Panc1 (cell line): ENCODE measurements around the gene DDX25. TPM values are rescaled to one million over a fixed set of nuclear protein-coding genes. Genes with fewer than 3 reads are reported as not detected.

ENCODE experiments used
- ATAC-seq: fragments of 200-7000 bp; cut with Tn5 transposase; 2 replicates; pipeline ENCODE4 v1.9.1; 2020; ENCODE audit warnings: mild to moderate bottlenecking, moderate library complexity
- BruUV-seq: library from RNA; stranded (reverse); fragments of 400-500 nt; replicated peaks from 2 replicates; lab custom pipeline; 2021; lab: Mats Ljungman, UMichigan
- CTCF ChIA-PET: fragments of 300-600 bp; sonication (Branson Sonifier 250); formaldehyde crosslinking; loops from one replicate; lab custom pipeline; 2022; ENCODE audit warnings: antibody characterized with exemption; lab: Charles Lee
- POLR2A ChIA-PET: fragments of 300-600 bp; sonication (Branson Sonifier 250); formaldehyde crosslinking; loops from one replicate; lab custom pipeline; 2022; ENCODE audit warnings: antibody characterized with exemption; lab: Charles Lee
- DNase-seq: peaks from one replicate; pipeline ENCODE4 v3.0.0-alpha.2; 2010; ENCODE audit warnings: low read depth, low spot score
- H3K27ac ChIP-seq: 2 replicates; pipeline ENCODE4 v1.5.1; 2011; ENCODE audit warnings: mild to moderate bottlenecking, low read length, inconsistent platforms
- H3K27me3 ChIP-seq: fragments of 200-500 bp; sonication (Bioruptor generic); 2 replicates; pipeline ENCODE4 v1.6.0; 2014; ENCODE audit warnings: low read length, inconsistent platforms; ENCODE audit not compliant: control insufficient read depth, insufficient read depth
- H3K36me3 ChIP-seq: fragments of 200-500 bp; sonication (Bioruptor generic); 2 replicates; pipeline ENCODE4 v1.5.1; 2014; ENCODE audit warnings: inconsistent platforms, mild to moderate bottlenecking, low read length, moderate library complexity; ENCODE audit not compliant: control insufficient read depth, insufficient read depth
- H3K4me1 ChIP-seq: 2 replicates; pipeline ENCODE4 v1.5.1; 2011; ENCODE audit warnings: inconsistent platforms, mild to moderate bottlenecking, low read length, moderate library complexity; ENCODE audit not compliant: control insufficient read depth, insufficient read depth
- H3K4me3 ChIP-seq, 2 experiments: 2 replicates each; pipeline ENCODE4 v1.5.1; 2011 to 2012; ENCODE audit warnings: low read depth in 2 of 2, low read length in 2 of 2, mild to moderate bottlenecking in 2 of 2, inconsistent platforms in 1 of 2, moderate library complexity in 1 of 2
- H3K9me3 ChIP-seq: fragments of 200-500 bp; sonication (Bioruptor generic); 2 replicates; pipeline ENCODE4 v1.5.1; 2014; ENCODE audit warnings: low read depth, mild to moderate bottlenecking, inconsistent platforms, low read length, moderate library complexity; ENCODE audit not compliant: control insufficient read depth, insufficient read depth
- POLR2AphosphoS5 ChIP-seq: IDR thresholded peaks from 2 replicates; pipeline ENCODE4 v1.6.1; 2012; ENCODE audit warnings: mild to moderate bottlenecking, low read depth, low read length, moderate library complexity
- SIN3A ChIP-seq: IDR thresholded peaks from 2 replicates; pipeline ENCODE4 v1.6.1; 2012; ENCODE audit warnings: low read depth, mild to moderate bottlenecking, low read length, moderate library complexity, borderline replicate concordance; ENCODE audit not compliant: insufficient read depth
- TCF7L2 ChIP-seq: IDR thresholded peaks from 2 replicates; pipeline ENCODE4 v1.6.1; 2011; ENCODE audit warnings: mild to moderate bottlenecking, low read depth, low read length, inconsistent platforms
- in situ Hi-C: cut with HindIII; loops from 2 replicates; pipeline ENCODE4 v1.10.0; 2016; ENCODE audit warnings: low sequenced_read_pairs, low pct_unique_long_range_greater_than_20kb
- intact Hi-C: fragments of 100-400 bp; cut with micrococcal nuclease; formaldehyde crosslinking; loops from one replicate; pipeline ENCODE4 v1.10.0; 2022; ENCODE audit not compliant: unreplicated experiment
- total RNA-seq: library from RNA; stranded (reverse); gene quantifications from one replicate; pipeline ENCODE4 v1.2.1, GENCODE V29; 2021; ENCODE audit not compliant: unreplicated experiment
- TF ChIP-seq, protein P1 (sequence below), 2 experiments: IDR thresholded peaks; 2 replicates each; pipeline ENCODE4 v1.6.1; 2011 to 2012; ENCODE audit warnings: low read depth in 2 of 2, control low read depth in 1 of 2, low read length in 1 of 2, mild to moderate bottlenecking in 1 of 2, moderate library complexity in 1 of 2; ENCODE audit not compliant: insufficient read depth in 1 of 2
- TF ChIP-seq, protein P2 (sequence below): fragments of 450-650 bp; IDR thresholded peaks from 2 replicates; pipeline ENCODE4 v1.5.1; 2017; ENCODE audit warnings: mild to moderate bottlenecking

DDX25 gene
- total RNA-seq, 1 experiment from 2014 or later, result 0.15 TPM

DNA sequence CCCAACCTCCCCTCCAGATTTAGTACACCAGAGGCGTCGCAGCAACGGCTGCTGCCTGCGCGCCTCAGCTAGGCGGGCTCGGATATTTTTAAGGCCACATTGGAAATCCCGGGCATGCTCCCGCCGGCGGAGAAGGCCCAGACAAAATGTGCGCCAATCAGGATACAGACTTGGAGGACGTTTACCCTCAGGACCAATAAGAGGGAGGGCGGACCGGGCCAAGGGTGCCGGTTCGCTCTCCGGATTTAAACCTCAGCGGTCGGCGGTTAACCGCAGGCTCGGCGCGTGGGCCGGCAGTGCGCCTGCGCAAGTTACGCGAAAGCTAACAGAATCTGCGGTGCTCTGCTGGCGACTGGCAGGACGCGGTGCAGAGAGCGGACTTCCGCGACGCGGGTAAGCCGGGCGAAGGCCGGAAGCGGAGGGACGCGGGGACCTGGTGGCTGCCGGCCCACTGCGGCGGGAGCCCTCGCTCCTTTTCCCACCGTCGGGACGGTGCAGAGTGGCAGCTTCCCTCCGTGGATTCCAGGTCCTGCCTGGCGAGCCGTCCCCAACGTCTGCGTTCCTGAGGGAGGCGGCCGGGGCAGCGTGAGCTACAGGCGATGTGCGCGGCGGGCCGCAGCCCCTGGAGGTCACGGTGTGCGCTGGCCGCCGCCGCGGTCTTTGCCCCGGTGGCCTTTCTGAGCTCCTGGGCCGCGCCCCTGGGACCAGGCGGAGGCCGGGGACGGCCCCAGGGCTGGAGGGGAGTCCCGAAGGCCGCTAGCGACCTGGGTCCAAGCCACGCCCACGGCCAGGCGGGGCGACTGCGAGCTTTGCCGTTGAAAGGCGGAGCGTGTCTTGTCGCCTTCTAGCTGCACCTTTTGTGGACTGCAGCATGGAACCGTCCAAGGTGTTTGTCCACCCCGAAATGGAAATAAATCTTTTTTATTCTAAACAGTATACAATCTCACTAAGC is 16.7 kb upstream of the DDX25 start, which contains the start of gene HYLS1:
HYLS1 (plus strand) TSS at position 296 of the 952 bp plus-strand sequence. CDS start 11,701 bp downstream, outside the sequence.
- Histone ChIP-seq H3K4me3 (peak within 1 kb of the TSS; percentile 66 to 91), H3K36me3 (peaks cover 15% of the 10 kb centered on the region), H3K4me1 (peaks cover 35% of the 10 kb centered on the region), H3K27ac (peak within 1 kb of the TSS; percentile 96), H3K27me3 (no peaks in the 10 kb centered on the region), H3K9me3 (no peaks in the 10 kb centered on the region)
- ChIA-PET POLR2A (interaction anchor here (0.6 to 1.2 kb wide), 13 partner anchors 8 to 1441 kb away, joined by 3 to 11 read pairs (median 4); partner anchors contain the start of gene PUS3), CTCF (interaction anchor here (0.6 to 0.7 kb wide), 3 partner anchors 40 to 982 kb away, joined by 3 to 9 read pairs (median 4); no protein-coding TSS in a partner anchor)
- TF ChIP-seq SIN3A (0 out of 2 replicates have a peak, but pooled peaks have one; percentile 19), TCF7L2 (peak; percentile 62; the same call in 1 of the 2 replicates), POLR2AphosphoS5 (peak; percentile 95)
- TF ChIP-seq, protein P1, sequence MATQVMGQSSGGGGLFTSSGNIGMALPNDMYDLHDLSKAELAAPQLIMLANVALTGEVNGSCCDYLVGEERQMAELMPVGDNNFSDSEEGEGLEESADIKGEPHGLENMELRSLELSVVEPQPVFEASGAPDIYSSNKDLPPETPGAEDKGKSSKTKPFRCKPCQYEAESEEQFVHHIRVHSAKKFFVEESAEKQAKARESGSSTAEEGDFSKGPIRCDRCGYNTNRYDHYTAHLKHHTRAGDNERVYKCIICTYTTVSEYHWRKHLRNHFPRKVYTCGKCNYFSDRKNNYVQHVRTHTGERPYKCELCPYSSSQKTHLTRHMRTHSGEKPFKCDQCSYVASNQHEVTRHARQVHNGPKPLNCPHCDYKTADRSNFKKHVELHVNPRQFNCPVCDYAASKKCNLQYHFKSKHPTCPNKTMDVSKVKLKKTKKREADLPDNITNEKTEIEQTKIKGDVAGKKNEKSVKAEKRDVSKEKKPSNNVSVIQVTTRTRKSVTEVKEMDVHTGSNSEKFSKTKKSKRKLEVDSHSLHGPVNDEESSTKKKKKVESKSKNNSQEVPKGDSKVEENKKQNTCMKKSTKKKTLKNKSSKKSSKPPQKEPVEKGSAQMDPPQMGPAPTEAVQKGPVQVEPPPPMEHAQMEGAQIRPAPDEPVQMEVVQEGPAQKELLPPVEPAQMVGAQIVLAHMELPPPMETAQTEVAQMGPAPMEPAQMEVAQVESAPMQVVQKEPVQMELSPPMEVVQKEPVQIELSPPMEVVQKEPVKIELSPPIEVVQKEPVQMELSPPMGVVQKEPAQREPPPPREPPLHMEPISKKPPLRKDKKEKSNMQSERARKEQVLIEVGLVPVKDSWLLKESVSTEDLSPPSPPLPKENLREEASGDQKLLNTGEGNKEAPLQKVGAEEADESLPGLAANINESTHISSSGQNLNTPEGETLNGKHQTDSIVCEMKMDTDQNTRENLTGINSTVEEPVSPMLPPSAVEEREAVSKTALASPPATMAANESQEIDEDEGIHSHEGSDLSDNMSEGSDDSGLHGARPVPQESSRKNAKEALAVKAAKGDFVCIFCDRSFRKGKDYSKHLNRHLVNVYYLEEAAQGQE (IDR thresholded peaks at IDR 0.05; ENCODE audit: insufficient read depth in 1 of 2, low read depth in 2 of 2, low read length in 1 of 2), result no peak; a peak in 2 of 4 replicates
- TF ChIP-seq, protein P2, sequence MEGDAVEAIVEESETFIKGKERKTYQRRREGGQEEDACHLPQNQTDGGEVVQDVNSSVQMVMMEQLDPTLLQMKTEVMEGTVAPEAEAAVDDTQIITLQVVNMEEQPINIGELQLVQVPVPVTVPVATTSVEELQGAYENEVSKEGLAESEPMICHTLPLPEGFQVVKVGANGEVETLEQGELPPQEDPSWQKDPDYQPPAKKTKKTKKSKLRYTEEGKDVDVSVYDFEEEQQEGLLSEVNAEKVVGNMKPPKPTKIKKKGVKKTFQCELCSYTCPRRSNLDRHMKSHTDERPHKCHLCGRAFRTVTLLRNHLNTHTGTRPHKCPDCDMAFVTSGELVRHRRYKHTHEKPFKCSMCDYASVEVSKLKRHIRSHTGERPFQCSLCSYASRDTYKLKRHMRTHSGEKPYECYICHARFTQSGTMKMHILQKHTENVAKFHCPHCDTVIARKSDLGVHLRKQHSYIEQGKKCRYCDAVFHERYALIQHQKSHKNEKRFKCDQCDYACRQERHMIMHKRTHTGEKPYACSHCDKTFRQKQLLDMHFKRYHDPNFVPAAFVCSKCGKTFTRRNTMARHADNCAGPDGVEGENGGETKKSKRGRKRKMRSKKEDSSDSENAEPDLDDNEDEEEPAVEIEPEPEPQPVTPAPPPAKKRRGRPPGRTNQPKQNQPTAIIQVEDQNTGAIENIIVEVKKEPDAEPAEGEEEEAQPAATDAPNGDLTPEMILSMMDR, result peak; percentile 59
- in situ Hi-C loops, result no loop called here
- ATAC-seq (peak; percentile 96), DNase-seq (peak; percentile 89)
- no TSS peak for BruUV-seq
- intact Hi-C loops, result no loop called here

DNA sequence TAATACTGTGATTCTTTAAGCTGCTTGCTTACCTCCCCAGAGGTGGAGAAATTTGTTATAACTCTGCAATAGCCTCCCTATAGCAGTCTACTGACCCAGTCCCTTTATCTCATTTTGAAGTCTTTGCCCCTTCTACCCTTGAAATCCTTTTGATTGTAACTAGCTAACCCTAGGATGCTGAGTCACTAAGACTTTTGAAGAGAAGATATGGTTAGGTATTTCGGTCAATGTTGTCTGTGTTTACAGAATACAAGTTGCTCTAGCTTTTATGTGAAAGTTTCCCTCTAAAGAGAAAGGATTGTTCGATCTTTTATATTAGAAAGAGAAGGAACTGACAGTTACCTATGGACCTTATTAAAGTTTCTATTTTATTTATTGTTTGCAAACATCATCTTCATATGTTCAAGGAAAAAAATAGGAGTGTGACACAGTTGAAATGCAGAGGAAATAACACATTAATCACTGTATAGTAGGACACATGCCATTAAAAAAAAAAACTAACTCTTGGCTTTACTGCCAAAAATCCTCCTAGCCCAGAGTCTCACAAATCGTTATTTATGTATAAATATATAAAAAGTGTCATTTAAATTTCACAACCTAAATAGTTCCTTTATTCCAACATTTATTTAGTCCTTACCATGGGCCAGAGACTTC is 13.7 kb upstream of the DDX25 start:
- BruUV-seq, result TSS peak; percentile 47
- H3K27ac ChIP-seq, result peak overlapping the region; percentile 96
- in situ Hi-C loops (no loop called here), intact Hi-C loops (no loop called here)
- POLR2A ChIA-PET, result interaction anchor here (0.6 kb wide), 1 partner anchor 55 kb away, joined by 7 read pairs; the partner anchor contains the start of gene VSIG10L2
- H3K4me3 ChIP-seq, result peak overlapping the region; percentile 66 to 91
- peaks cover 42% of the 10 kb centered on the region for H3K4me1 ChIP-seq
- peaks cover 40% of the 10 kb centered on the region for H3K36me3 ChIP-seq
- ATAC-seq, result no peak
- no peaks in the 10 kb centered on the region for H3K9me3 ChIP-seq
- H3K27me3 ChIP-seq, result no peaks in the 10 kb centered on the region
- TF ChIP-seq SIN3A, result no peak
- no peak for TF ChIP-seq POLR2AphosphoS5
- TF ChIP-seq, protein P2, result no peak
- CTCF ChIA-PET, result no interaction called here
- DNase-seq, result no peak
